ENCODE data around the gene OSGIN1.

OSGIN1 gene

GRCh38 chr16:84007965-84008364 lies 54.9 kb downstream of the OSGIN1 start:
- no peak for DNase-seq

GRCh38 chr16:84009282-84009681 lies 56.2 kb downstream of the OSGIN1 start:
- no peak for DNase-seq

GRCh38 chr16:84013787-84014569 lies 60.9 kb downstream of the OSGIN1 start:
- peak; percentile 76 for DNase-seq

- DNase-seq: no peak
Observed at GRCh38 chr16:84014570-84015327, 61.7 kb downstream of the OSGIN1 start.

GRCh38 chr16:84015399-84015798 lies 62.4 kb downstream of the OSGIN1 start:
- no peak for DNase-seq

Data from activated CD4-positive, alpha-beta T cell treated with anti-CD3 and anti-CD28 coated beads, Interleukin-2, amount 50 U/mL, for 16 hours (primary cell).